Karpas-422 (cell line): Measurements from ENCODE around the gene TENM4. TPM values are rescaled to one million over a fixed set of nuclear protein-coding genes. Genes with fewer than 3 reads are reported as not detected.
"Not testable (repeated sequence)": the region's sequence is repeated elsewhere in the genome, so short reads cannot be mapped to it uniquely, and the experiment has no call there.

ENCODE experiments used
- DNase-seq: peaks from one replicate; pipeline ENCODE4 v3.0.0-alpha.2; 2015
- H2AFZ ChIP-seq: fragments of 200-600 bp; sonication (generic); 2 replicates; pipeline ENCODE4 v1.6.1; 2014; ENCODE audit warnings: antibody characterized with exemption, low read length, mixed read lengths
- H3K27ac ChIP-seq: fragments of 200-600 bp; sonication (generic); 2 replicates; pipeline ENCODE4 v1.5.1; 2014; ENCODE audit warnings: mild to moderate bottlenecking, low read length, moderate library complexity
- H3K27me3 ChIP-seq: fragments of 200-600 bp; sonication (generic); 2 replicates; pipeline ENCODE4 v1.6.1; 2014; ENCODE audit warnings: low read length, mixed read lengths
- H3K36me3 ChIP-seq: fragments of 200-600 bp; sonication (generic); 2 replicates; pipeline ENCODE4 v1.6.1; 2014; ENCODE audit warnings: low read length, mixed read lengths; ENCODE audit not compliant: insufficient read depth
- H3K4me1 ChIP-seq: fragments of 200-600 bp; sonication (generic); 2 replicates; pipeline ENCODE4 v1.6.1; 2014; ENCODE audit warnings: mild to moderate bottlenecking, low read length, mixed read lengths
- H3K4me2 ChIP-seq: fragments of 200-600 bp; sonication (generic); 2 replicates; pipeline ENCODE4 v1.6.1; 2014; ENCODE audit warnings: low read length, low read depth, mild to moderate bottlenecking; ENCODE audit not compliant: poor library complexity, severe bottlenecking
- H3K4me3 ChIP-seq: fragments of 200-600 bp; sonication (generic); 2 replicates; pipeline ENCODE4 v1.5.1; 2014; ENCODE audit warnings: mild to moderate bottlenecking, antibody characterized with exemption, low read length, mixed read lengths
- H3K79me2 ChIP-seq: fragments of 200-600 bp; sonication (generic); 2 replicates; pipeline ENCODE4 v1.6.1; 2014; ENCODE audit warnings: mild to moderate bottlenecking, low read length, mixed read lengths
- H3K9ac ChIP-seq: fragments of 200-600 bp; sonication (generic); 2 replicates; pipeline ENCODE4 v1.6.0; 2014; ENCODE audit warnings: low read length
- H3K9me2 ChIP-seq: fragments of 200-600 bp; sonication (generic), shearing (Covaris generic); replicated peaks from 2 replicates; pipeline ENCODE4 v1.6.0; 2014; ENCODE audit warnings: mild to moderate bottlenecking, low read length, moderate library complexity; ENCODE audit not compliant: insufficient read depth
- H3K9me3 ChIP-seq: fragments of 300-700, 200-600 bp; sonication (generic); 2 replicates; pipeline ENCODE4 v1.6.1; 2014; ENCODE audit warnings: low read length, mixed read lengths
- H4K20me1 ChIP-seq: fragments of 200-600 bp; sonication (generic); 2 replicates; pipeline ENCODE4 v1.6.1; 2014; ENCODE audit warnings: mild to moderate bottlenecking, antibody characterized with exemption, low read length, low read depth; ENCODE audit not compliant: insufficient read depth
- total RNA-seq: library from RNA; depleted of rRNA; stranded (reverse); fragments of >200 nt; shearing (Covaris generic); gene quantifications from 2 replicates; pipeline ENCODE4 v1.2.3, GENCODE V29; 2014; ENCODE audit warnings: low replicate concordance

Gene TENM4
- total RNA-seq, 1 experiment from 2014 or later: not detected

DNA sequence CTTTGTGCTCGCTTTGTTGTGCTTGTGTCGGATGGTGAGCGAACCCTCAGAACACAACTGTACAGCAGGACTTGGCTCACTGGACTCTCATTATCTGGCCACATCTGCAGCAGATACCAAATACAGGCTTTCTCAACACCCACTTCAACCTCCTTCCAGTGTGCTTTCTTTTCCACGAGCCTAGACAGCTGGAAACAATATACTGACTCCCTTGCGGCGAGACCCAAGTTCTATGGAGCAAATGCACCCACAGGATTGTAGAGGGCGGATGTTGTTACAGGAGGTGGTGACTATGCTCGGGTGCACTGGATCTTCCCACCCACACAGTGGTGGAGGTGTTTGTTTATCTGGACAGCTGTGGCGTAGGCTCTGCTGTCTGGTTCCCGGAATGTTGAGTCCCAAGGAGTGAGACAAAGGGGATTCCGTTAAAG is 204.3 kb downstream of the TENM4 start:
- Histone ChIP-seq H3K4me1 (no peaks in the 10 kb centered on the region), H3K9ac (no peak overlapping the region), H3K27ac (no peak overlapping the region), H2AFZ (no peak overlapping the region), H3K36me3 (no peaks in the 10 kb centered on the region), H3K79me2 (no peaks in the 10 kb centered on the region), H3K9me3 (no peaks in the 10 kb centered on the region), H3K27me3 (no peaks in the 10 kb centered on the region), H3K4me3 (no peak overlapping the region), H3K9me2 (no peaks in the 10 kb centered on the region), H4K20me1 (no peaks in the 10 kb centered on the region), H3K4me2 (no peak overlapping the region)
- DNase-seq: no peak

DNA sequence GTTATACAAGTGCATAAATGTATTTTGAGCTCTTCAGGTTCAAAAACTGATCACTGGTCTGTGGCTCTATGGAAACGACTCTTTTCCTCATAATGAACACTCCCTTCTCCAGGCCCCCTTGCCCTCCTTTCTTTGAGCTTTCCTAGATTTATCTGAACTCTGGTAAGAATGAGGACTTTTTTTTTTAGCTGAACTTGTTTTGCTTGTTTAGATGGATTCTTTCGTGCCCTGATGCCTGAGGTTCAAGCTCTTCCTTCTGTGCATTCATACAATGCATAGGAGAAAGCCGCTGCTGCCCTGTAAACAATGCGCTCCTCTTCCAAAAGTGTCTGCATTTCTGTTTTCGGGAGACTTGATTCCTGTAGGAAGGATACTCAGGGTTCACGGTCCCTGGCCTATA is 205.1 kb downstream of the TENM4 start:
- DNase-seq: no peak
- no peak overlapping the region for H3K27ac ChIP-seq
- H3K36me3 ChIP-seq: no peaks in the 10 kb centered on the region
- no peaks in the 10 kb centered on the region for H3K9me2 ChIP-seq
- H3K79me2 ChIP-seq: no peaks in the 10 kb centered on the region
- H3K9ac ChIP-seq: no peak overlapping the region
- H3K9me3 ChIP-seq: no peaks in the 10 kb centered on the region
- no peak overlapping the region for H2AFZ ChIP-seq
- H3K4me2 ChIP-seq: no peak overlapping the region
- H4K20me1 ChIP-seq: no peaks in the 10 kb centered on the region
- no peak overlapping the region for H3K4me3 ChIP-seq
- H3K27me3 ChIP-seq: no peaks in the 10 kb centered on the region
- H3K4me1 ChIP-seq: no peaks in the 10 kb centered on the region

DNA sequence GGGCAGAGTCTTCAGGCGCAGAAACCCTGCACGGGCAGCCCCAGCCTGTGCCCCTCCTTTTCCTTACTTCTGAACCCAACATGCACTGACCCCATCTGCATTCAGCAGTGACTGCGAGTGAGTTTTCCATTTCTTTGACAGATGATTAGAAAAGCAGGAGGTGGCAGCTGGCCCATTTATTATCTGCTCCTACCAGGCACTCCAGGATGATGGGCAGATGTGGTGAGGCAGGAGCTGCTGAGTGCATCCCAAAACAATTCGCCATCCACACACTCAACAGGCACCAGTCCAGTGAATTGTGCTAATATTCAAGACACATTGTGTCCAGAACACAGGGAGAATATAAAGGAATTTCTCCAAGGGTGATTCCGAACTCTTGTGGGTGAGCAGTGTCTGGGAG is 208.5 kb downstream of the TENM4 start:
- no peaks in the 10 kb centered on the region for H3K9me2 ChIP-seq
- no peak overlapping the region for H3K9ac ChIP-seq
- no peaks in the 10 kb centered on the region for H4K20me1 ChIP-seq
- no peaks in the 10 kb centered on the region for H3K4me1 ChIP-seq
- no peak overlapping the region for H3K4me2 ChIP-seq
- H3K9me3 ChIP-seq: no peaks in the 10 kb centered on the region
- H3K27ac ChIP-seq: no peak overlapping the region
- no peak overlapping the region for H2AFZ ChIP-seq
- H3K4me3 ChIP-seq: no peak overlapping the region
- no peak for DNase-seq
- H3K36me3 ChIP-seq: no peaks in the 10 kb centered on the region
- H3K27me3 ChIP-seq: no peaks in the 10 kb centered on the region
- H3K79me2 ChIP-seq: no peaks in the 10 kb centered on the region

DNA sequence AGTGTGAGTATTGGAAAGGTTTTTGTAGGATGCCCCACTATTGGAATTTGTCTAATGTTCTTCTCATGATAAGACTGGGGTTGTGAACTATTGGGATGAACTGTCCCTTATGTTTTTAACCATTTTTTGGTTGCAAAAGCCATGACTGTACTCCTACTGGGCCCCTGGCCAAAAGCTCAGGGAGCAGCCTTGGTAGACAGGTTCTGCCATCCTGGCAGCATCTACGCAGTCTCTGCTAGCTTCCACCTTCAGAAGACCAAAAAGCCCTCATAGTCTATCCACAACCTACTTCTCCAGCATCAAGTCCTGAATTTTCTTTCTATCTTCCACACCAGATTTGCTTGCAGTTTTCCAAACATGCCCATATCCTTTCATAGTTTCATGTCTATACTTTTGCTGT is 211.8 kb downstream of the TENM4 start:
- H3K27me3 ChIP-seq: no peaks in the 10 kb centered on the region
- no peak overlapping the region for H3K4me3 ChIP-seq
- H4K20me1 ChIP-seq: no peaks in the 10 kb centered on the region
- no peak overlapping the region for H2AFZ ChIP-seq
- DNase-seq: no peak
- H3K79me2 ChIP-seq: no peaks in the 10 kb centered on the region
- no peaks in the 10 kb centered on the region for H3K4me1 ChIP-seq
- H3K9ac ChIP-seq: no peak overlapping the region
- no peak overlapping the region for H3K4me2 ChIP-seq
- no peaks in the 10 kb centered on the region for H3K9me2 ChIP-seq
- H3K36me3 ChIP-seq: no peaks in the 10 kb centered on the region
- no peak overlapping the region for H3K27ac ChIP-seq
- H3K9me3 ChIP-seq: no peaks in the 10 kb centered on the region

DNA sequence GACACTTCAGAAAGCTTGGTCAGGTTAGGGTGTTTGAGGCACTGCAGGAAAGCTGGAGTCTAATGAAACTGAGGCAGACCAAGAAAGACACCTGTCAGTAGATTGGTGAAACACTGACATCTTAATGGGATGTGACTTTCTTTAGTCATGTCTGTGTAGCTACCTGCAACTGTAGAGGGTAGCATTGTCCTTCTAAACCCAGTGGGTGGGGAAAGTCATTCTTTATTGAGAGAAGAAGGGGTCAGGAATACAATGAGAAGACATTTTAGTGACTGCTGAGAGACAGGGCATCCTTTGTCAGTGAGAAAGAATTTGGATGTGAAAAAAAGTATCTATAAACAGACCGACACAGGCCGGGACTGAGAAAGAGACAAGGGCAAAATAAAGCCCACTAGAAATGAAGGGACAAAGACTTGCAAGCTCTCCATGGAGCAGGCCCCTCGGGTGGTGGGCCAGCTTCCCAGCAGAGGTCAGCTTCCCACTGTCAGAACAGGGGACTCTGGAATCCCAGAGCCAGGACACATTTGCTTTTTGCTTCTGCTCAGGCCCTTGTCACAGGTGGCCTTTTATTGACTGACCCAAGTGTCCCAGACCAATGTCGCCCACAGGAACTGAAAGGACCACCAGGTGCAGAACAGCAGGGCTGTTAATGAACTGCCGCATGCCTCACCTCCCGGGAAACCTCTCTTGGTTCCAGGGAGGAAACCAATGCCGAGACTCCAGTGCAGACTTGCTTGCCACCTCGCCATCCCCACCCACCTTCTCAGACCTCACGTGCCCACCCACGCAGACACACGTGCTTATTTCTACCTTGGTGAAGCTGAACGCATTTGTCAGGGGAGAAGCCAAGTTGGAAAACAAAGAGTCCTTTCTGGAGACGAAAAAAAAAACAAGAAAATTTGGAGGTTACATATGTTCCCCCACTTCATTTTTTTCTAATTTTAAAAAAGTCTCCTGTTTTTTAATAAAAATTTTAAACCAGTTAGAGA is 212.8 kb downstream of the TENM4 start:
- DNase-seq: no peak
- no peak overlapping the region for H2AFZ ChIP-seq
- H3K9me3 ChIP-seq: no peaks in the 10 kb centered on the region

DNA sequence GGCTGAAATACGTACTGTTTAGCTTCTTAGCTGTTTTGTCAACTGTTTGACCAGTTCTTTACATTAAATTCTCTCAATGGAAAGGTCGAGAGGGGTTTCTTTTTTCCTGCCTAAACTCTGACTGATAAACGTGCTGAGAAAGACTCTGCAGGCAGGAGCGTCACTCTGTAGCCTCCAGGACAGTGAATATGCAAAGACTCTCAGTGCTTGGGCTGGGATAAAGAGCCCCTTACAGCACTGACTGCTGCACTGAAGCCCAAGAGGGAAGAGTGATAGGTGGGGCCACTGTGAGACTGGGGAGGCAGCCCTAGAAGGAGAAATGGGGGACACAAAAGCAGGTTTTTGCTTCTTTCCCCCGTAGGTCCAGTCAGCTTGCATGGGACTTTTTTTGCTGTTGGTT is 213.5 kb downstream of the TENM4 start:
- Histone ChIP-seq H3K27me3 (no peaks in the 10 kb centered on the region), H3K4me3 (no peak overlapping the region), H3K4me1 (no peaks in the 10 kb centered on the region), H3K9me3 (no peaks in the 10 kb centered on the region), H3K9ac (no peak overlapping the region), H3K4me2 (no peak overlapping the region), H2AFZ (no peak overlapping the region), H3K27ac (no peak overlapping the region), H3K9me2 (no peaks in the 10 kb centered on the region), H3K79me2 (no peaks in the 10 kb centered on the region), H3K36me3 (no peaks in the 10 kb centered on the region), H4K20me1 (no peaks in the 10 kb centered on the region)
- DNase-seq: no peak

More for the DNA sequence above, 212.8 kb downstream of the TENM4 start:
- H3K27ac ChIP-seq: no peak overlapping the region
- no peak overlapping the region for H3K4me2 ChIP-seq
- H3K36me3 ChIP-seq: no peaks in the 10 kb centered on the region
- H3K4me1 ChIP-seq: no peaks in the 10 kb centered on the region
- no peaks in the 10 kb centered on the region for H3K9me2 ChIP-seq
- H3K4me3 ChIP-seq: no peak overlapping the region
- H3K9ac ChIP-seq: no peak overlapping the region
- no peaks in the 10 kb centered on the region for H3K27me3 ChIP-seq
- no peaks in the 10 kb centered on the region for H4K20me1 ChIP-seq
- no peaks in the 10 kb centered on the region for H3K79me2 ChIP-seq

DNA sequence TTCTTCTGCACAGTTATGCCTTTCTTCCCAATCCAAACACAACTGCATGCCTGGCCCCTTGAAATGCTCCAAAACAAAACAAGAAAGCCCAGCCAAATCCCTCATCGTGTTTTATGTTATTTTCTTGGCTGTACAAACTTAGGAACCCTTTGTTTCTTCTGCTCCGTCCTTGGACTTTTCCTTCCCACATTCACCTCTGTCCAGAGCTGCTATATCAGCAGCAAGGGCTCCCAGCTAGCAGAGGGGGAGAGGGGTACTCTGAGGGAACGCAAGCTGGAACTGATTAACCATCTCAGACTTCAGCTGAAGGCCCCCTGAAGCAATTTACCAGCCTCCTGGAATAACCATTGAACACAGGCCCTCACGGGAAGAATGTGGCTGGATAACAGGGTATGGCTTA is 214.7 kb downstream of the TENM4 start:
- Histone ChIP-seq H3K9me3 (no peaks in the 10 kb centered on the region), H3K36me3 (no peaks in the 10 kb centered on the region)

DNA sequence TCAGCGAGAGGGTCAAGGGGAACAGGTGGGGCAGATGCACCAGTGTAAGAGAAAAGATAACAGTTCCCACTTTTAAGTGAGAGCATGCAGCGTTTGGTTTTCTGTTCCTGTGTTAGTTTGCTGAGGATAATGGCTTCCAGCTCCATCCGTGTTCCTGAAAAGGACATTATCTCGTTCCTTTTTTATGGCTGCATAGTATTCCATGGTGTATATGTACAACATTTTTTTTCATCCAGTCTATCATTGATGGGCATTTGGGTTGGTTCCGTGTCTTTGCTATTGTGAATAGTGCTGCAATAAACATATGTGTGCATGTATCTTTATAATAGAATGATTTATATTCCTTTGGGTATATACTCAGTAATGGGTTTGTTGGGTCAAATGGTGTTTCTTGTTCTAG is 218.7 kb downstream of the TENM4 start:
- H3K9me2 ChIP-seq, H3K27me3 ChIP-seq, H3K4me2 ChIP-seq, H3K9ac ChIP-seq, H2AFZ ChIP-seq, H3K4me1 ChIP-seq, H4K20me1 ChIP-seq, H3K36me3 ChIP-seq, H3K27ac ChIP-seq, H3K9me3 ChIP-seq, DNase-seq, H3K4me3 ChIP-seq, H3K79me2 ChIP-seq: not testable (repeated sequence)

More for the DNA sequence above, 214.7 kb downstream of the TENM4 start:
- Histone ChIP-seq H3K4me1 (no peaks in the 10 kb centered on the region), H3K9ac (no peak overlapping the region), H3K27ac (no peak overlapping the region), H3K4me3 (no peak overlapping the region), H3K27me3 (no peaks in the 10 kb centered on the region), H3K4me2 (no peak overlapping the region), H3K9me2 (no peaks in the 10 kb centered on the region), H4K20me1 (no peaks in the 10 kb centered on the region), H2AFZ (no peak overlapping the region), H3K79me2 (no peaks in the 10 kb centered on the region)
- no peak for DNase-seq
